HUDEP-2 (cell line): ENCODE results near the gene FGF19.

Experiments used
- DNase-seq, 76 experiments: peaks; one replicate each; lab custom pipeline; 2025; ENCODE audit not compliant: unreplicated experiment in 76 of 76; lab: John Stamatoyannopoulos, UW

Gene FGF19

DNA sequence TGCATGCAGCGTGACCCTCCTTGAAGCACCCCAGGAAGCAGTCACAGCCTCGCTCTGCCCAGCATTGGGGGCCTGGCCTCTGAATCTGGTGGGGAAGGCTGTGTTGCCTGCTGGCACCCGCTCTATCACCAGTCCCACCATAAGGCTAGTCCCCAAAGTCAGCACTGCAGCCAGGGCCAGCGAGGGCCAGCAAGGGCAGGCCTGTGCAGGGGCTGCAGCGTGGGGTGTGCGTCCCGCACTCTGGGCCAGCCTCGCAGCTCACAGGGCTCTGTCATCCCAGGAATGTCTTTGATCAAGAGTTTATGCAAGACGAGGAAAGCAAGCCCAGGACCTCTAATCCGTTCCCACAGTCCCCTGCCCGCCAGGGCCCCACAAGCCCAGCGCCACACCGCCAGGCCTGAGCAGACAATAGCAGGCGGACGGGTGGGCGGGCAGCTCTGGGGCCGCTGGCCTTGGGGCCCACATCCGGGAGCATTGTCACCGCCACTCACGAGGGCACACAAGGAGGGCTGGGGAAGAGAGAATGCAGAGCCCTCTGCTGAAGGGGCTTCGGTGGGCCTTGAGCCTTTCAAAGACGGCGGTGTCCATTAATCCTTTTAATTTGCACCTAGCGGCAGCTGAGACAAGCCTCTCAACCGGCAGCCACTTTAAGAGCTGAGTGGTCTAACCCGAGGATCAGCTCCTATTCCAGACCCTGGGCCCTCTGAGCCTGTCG lies 45.8 kb downstream of the FGF19 start:
- no peak for DNase-seq

DNA sequence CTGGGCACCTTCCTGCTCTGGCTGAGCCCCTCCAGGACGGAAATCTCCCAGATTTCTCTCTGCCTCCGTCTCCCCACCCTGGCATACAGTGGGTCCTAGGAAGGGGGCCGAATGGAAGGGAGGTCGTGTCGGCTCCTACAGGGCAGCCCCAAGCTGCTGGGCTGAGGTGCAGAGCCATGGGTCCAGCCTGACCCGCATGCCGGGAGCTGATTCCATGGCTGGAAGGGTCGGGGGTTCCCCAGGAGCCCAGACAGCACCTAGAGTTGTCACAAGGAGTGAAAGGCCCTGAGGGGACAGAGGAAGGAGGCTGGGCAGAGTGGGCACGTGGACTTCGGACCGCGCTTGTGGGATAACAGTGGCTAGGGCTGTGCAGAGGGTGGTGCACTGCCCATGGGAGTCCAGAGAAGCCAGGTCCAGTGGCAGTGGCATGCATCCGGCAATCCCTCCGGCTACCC lies 46.3 kb downstream of the FGF19 start:
- DNase-seq, result no peak

DNA sequence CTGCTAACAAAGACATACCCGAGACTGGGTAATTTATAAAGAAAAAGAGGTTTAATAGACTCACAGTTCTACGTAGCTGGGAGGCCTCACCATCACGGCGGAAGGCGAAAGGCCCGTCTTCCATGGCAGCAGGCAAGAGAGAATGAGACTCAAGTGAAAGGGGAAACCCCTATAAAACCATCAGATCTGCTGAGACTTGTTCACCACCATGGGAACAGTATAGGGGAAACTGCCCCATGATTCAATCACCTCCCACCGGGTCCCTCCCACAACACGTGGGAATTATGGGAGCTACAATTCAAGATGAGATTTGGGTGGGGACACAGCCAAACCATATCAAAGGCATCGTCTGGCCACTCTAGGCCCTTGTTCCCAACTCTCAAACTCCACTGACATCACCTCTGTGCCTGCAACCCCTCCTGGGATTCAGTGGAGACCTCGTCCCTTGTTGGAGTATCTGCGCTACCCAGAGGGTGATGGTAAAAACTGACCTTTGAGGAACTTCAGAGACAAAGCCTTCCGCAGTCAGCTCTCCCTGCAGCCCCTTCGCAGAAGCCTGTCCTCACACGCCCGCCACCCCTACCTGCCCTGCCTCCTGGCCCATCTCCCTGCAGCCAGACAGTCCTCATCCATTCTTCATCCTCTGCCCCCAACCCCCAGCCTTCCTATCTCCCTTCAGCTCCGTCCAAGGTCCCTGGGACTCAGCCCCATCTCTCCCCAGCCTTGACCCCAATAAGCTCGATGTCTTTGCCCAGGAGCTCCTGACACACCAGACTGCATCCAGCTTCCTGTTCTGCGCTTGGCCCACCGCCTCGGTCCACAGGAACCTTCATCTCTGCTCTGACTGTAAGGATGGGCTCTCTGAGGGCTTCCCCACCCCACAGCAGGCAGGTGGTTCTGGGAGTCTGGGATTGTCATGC lies 47.0 kb downstream of the FGF19 start:
- no peak for DNase-seq

- no peak for DNase-seq
These were observed 48.1 kb downstream of the FGF19 start for GRCh38 chr11:69655479-69656428.

GRCh38 chr11:69654660-69655478 lies 49.0 kb downstream of the FGF19 start:
- no peak for DNase-seq

DNA sequence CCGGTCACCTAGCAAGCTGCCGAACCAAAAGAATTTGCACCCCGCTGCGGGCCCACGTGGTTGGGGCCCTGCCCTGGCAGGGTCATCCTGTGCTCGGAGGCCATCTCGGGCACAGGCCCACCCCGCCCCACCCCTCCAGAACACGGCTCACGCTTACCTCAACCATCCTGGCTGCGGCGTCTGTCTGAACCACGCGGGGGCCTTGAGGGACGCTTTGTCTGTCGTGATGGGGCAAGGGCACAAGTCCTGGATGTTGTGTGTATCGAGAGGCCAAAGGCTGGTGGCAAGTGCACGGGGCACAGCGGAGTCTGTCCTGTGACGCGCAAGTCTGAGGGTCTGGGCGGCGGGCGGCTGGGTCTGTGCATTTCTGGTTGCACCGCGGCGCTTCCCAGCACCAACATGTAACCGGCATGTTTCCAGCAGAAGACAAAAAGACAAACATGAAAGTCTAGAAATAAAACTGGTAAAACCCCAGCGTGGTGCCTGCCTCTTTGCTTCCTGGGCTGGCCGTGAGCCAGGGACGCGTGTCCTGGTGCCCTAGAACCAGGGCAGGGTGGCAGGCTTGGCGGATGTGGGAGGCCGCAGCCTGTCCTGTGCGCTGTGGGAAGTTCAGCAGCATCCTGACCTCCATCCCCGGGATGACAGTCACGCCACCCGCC lies 49.7 kb downstream of the FGF19 start:
- DNase-seq, result no peak

GRCh38 chr11:69653406-69653960 lies 50.3 kb downstream of the FGF19 start:
- no peak for DNase-seq

- no peak for DNase-seq
These were observed 50.8 kb downstream of the FGF19 start for GRCh38 chr11:69652999-69653398.

DNA sequence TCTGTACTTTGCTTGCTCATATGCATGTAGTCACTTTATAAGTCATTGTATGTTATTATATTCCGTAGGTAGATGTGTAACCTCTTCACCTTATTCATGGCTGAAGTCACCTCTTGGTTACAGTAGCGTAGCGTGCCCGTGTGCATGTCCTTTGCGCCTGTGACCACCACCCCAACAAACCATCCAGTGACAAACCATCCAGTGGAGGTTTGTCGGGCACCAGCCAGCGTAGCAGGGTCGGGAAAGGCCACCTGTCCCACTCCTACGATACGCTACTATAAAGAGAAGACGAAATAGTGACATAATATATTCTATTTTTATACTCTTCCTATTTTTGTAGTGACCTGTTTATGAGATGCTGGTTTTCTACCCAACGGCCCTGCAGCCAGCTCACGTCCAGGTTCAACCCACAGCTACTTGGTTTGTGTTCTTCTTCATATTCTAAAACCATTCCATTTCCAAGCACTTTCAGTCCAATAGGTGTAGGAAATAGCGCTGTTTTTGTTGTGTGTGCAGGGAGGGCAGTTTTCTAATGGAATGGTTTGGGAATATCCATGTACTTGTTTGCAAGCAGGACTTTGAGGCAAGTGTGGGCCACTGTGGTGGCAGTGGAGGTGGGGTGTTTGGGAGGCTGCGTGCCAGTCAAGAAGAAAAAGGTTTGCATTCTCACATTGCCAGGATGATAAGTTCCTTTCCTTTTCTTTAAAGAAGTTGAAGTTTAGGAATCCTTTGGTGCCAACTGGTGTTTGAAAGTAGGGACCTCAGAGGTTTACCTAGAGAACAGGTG lies 51.8 kb downstream of the FGF19 start:
- no peak for DNase-seq

- no peak for DNase-seq
These were observed 52.9 kb downstream of the FGF19 start for GRCh38 chr11:69650832-69651344.

GRCh38 chr11:69650081-69650831 lies 53.6 kb downstream of the FGF19 start:
- no peak for DNase-seq

DNA sequence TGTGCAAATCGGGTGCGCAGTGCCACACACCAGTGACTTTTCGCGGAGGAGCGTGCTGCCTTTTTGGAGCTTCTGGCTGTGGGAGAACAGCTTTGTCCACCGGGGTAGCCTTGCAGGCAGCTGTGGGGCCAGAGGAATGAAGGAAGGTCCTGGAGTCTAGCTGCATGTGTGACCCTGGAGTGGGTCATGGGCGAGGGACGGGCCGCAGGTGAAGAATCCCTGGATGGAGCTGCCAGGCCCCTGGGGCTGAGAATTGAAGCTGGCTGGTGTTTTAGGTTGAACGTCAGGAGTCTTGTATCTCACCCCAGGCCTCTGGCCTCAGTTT lies 54.3 kb downstream of the FGF19 start:
- no peak for DNase-seq

GRCh38 chr11:69648679-69649575 lies 54.9 kb downstream of the FGF19 start:
- DNase-seq, result no peak
